ENCODE results near the gene PRR11.
A peak's percentile ranks its signal among the peaks of the same experiment; 100 is the strongest.
"Not testable (repeated sequence)": the region's sequence is repeated elsewhere in the genome, so short reads cannot be mapped to it uniquely, and the experiment has no call there.

Gene PRR11

GRCh38 chr17:59152925-59153324 is 2.6 kb upstream of the PRR11 start:
- DNase-seq, result no peak

DNA sequence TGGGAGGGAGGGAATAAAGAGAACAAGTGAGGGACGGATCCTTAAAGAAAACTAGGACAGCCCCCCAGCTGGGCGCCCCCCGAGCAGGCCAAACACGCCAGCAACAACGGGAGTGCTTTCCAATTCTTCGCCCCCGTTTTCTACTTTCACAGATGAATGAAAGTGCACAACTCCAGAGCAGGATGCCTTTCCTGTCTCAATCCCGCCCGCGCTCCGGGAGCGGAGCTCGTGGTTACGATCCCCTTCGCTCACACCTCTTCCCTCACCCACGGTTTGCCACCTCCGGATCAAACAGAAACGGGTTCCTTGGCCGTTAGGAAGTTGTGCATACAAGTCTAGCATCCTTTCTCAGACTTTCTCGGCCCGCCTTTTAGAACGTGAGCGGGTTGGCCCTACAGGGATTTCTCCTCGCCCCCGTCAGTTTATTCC is 1.2 kb upstream of the PRR11 start:
- peak; percentile 48 for DNase-seq

- peak; percentile 100 for DNase-seq
These were observed 666 bp upstream of the PRR11 start, which contains the start of gene SKA2 for GRCh38 chr17:59154721-59155438. SKA2 (minus strand) TSS chr17:59155186; CDS start chr17:59155163, 23 bp downstream.

DNA sequence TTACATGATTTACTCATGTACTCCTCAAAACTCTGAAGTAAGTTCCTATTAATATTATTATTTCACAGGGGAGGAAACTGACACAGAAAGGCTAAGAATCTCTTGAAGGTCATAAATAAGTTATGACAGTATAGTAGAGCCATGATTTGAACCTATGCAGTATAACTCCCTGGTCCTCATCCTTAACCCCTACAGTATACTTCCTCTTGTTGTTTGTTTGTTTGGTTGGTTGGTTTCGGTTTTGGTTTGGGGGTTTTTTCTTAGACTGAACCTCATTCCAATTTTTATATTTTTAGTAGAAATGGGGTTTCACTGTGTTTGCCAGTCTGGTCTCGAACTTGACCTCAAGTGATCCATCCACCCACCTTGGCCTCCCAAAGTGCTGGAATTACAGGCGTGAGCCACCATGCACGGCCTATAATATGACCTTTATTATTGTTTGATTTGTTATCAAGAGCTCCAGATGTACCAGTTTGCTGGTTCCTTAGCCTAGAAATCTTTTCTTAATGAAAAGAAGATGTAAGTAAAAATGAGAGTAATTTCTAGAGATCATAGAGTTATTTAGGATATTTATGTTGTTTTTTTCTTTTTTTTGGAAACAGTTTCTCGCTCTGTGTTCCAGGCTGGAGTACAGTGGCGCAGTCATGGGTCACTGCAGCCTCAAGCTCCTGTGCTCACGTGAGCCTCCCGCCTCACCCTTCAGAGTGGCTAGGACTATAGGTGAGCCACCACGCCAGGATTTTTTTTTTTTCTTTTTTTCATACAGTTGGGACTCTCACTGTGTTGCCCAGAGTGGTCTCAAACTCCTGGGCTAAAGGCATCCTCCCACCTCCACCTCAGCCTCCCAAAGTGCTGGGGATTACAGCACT is 4.8 kb downstream of the PRR11 start:
- no peak for DNase-seq

DNA sequence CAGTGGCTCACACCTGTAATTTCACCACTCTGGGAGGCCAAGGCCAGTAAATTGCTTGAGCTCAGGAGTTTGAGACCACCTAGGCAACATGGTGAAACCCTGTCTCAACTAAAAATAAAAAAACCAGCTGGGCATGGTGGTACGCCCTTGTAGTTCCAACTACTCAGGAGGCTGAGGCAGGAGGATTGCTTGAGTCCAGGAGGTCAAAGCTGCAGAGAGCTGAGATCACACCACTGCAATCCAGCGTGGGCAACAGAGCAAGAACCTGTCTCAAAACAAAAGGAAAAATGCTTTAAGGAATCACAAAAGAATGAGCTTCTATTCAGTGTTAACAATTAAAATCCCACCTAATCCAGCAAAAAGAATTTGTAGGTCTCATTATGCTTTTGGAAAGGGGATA is 5.9 kb downstream of the PRR11 start:
- DNase-seq, result no peak

- DNase-seq, result peak; percentile 23
These were observed 10.4 kb downstream of the PRR11 start for GRCh38 chr17:59165933-59166342.

- DNase-seq, result no peak
These were observed 12.0 kb downstream of the PRR11 start for GRCh38 chr17:59167571-59168001.

- DNase-seq, result no peak
These were observed 17.0 kb downstream of the PRR11 start for GRCh38 chr17:59172436-59173004.

DNA sequence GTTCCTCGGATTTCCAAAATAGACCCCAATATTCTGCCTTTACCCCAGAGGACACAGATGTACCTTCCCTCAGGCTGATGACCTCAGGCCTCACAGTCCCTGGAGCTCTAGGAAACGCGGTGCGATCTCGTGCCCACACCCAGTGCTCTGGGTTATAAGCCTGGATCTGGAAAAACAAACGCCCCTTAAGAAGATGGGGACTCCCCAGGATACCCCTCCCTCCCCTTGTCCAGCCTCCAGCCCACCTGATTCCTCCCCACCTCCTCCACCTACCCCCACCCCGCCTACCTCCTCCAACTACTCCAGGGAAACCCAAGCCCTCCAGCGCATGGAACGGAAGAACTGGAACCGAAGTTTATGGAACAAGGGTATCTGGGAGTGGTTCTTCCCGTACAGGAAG is 19.1 kb downstream of the PRR11 start:
- no peak for DNase-seq

DNA sequence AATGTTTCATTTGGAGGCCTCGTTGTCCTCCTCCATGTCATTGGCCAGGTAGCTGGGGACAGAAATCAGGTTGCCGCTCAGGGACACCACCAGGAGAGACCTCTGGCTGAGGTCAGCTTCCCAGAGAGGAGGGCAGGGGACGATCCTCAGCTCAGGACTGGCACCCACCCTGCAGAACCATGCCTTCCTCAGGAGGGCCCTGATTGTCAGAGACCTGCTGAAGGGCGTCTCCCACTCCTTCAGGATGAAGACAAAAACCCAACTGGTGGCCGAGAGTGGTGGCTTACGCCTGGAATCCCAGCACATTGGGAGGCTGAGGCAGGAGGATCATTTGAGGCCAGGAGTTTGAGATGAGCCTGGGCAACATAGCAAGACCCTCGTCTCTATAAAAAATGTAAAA is 19.5 kb downstream of the PRR11 start:
- DNase-seq, result no peak

DNA sequence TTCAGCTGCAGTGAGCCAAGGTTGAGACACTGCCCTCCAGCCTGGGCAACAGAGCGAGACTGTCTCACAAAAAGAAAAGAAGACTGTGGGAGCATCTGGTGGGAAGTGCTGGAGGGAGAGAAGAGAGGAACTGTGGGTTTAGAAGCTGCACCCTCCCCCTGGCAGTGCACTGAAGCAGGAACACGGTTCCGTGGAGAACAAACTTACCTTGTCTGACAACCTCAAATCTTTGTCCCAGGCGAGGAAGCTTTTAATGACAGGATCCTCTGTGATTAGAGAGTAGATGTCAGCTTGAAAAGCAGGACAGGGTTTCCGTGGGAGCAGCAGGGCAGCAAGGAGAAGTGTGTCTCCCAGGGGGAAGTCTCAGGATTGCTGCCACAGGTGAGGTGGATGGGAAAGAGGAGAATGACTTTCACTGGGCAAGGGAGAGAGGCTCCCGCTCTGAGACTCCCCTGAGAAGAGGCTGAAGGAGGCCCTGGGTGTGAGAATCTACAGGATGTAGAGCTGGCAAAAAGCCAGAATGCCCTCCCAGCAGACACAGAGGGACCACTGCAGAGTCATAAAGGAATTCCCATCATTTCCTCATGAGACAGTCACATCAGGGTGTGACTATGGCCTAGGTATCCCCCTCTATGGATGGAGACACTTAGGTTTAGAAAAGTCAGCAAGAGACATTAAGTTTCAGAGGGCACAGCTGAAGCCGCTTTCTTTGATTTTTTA is 22.9 kb downstream of the PRR11 start:
- no peak for DNase-seq

- DNase-seq, result not testable (repeated sequence)
These were observed 24.1 kb downstream of the PRR11 start for GRCh38 chr17:59179601-59180000.

DNA sequence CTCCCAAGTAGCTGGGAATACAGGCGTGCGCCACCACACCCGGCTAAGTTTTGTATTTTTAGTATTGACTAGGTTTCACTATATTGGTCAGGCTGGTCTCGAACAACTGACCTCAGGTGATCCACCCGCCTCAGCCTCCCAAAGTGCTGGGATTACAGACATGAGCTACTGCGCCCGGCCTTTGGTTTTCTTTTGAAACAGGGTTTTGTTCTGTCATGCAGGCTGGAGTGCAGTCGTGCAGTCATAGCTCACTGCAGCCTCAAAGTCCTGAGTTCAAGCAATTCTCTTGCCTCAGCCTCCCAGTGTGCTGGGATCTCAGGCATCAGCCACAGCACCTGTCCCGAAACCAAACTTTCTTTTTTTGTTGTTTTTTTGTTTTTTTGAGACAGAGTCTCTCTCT is 25.1 kb downstream of the PRR11 start:
- DNase-seq, result no peak

GRCh38 chr17:59181481-59181880 is 25.9 kb downstream of the PRR11 start:
- no peak for DNase-seq

DNA sequence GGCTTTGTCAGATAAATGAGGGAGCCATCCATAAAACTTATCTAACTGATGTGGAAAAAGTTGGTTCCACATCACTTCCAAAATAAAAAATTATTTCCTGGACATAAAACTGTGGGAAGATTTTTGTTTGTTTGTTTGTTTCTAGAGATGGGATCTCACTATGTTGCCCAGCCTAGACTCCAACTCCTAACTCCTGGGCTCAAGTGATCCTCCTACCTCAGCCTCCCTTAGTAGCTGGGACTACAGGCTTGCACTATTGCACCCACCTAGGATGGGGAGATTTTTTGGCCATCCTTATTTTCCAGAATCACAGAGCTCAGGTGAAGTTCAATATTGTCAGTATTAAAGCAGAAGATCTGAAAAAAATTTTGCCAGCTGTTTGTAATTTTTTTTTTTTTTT is 30.5 kb downstream of the PRR11 start:
- DNase-seq, result no peak

GRCh38 chr17:59186850-59187249 is 31.3 kb downstream of the PRR11 start:
- no peak for DNase-seq

DNA sequence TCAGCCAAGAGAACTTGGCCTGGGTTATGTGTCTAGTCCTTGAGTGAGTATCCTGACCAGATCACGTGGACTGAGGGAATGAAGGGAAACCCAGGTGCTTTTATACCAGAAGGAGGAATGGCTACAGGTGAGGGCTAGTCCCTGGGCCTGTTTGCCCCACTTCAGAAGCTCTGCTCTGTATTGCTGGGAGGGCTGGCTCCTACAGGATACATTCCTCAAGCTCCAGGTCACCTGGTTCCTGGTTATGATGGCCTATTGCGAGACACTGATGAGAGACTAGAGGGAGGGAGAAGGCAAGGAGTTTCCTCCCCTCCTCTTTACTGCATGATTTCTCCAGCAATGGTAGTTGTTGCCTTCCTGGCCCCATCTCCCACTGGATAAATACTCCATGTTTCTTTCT is 35.3 kb downstream of the PRR11 start:
- no peak for DNase-seq

- DNase-seq, result no peak
These were observed 37.9 kb downstream of the PRR11 start for GRCh38 chr17:59193336-59193862.

GRCh38 chr17:59199398-59199797 is 43.9 kb downstream of the PRR11 start:
- DNase-seq, result no peak

DNA sequence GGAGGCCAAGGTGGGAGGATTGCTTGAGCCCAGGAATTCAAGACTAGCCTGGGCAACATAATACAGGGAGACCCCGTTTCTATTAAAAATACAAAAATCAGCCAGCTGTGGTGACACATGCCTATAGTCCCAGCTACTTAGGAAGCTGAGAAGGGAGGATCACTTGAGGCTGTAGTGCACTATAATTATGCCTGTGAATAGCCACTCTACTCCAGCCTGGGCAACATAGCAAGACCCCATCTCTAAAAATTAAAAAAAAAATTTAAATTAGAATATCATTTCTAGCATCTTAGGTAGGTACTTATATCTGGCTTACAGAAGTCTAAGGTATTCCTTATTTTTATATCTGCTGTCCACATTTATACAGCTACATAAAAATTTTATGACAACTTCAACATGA is 46.8 kb downstream of the PRR11 start:
- no peak for DNase-seq

GRCh38 chr17:59219370-59219769 is 63.8 kb downstream of the PRR11 start:
- DNase-seq, result no peak

DNA sequence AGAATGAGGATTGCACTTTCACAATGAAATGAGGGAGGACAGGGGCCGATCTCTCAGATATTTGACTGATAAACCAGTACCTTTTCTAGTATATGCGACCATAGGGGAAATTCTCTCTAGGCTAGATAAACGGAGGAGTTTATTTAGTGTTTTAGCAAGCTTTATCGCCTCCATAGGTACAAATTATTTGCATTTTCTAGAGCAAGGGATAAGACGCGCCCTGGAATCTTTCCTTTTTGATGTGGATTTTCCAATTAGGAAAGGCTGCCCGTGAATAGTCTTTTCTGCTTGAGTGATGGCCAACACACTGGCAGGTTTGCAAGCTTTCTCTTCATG is 64.4 kb downstream of the PRR11 start:
- DNase-seq, result no peak

Data from NCI-H1694 (cell line).